GM18858 (cell line): ENCODE data around the gene IDI1.

Source experiments
- ATAC-seq: cut with Tn5 transposase; IDR thresholded peaks from one replicate; pipeline ENCODE4 v1.9.1; 2021; ENCODE audit not compliant: unreplicated experiment

Gene IDI1

DNA sequence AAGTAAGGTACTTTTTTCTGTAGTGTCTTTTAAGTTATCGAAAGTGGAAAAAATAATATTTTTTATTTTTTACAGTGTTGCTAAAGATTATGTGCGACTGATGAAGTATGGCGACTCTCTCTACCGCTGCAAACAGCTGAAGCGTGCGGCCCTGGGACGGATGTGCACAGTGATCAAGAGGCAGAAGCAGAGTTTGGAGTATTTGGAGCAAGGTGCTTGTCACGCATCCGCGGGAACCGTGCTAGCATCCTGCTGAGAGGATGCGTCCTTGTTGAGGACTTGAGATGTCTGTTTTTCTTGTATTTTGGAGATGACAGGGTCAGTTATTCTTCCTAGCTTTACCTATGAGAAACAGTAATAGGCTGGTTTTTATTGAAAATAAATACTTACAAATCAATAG lies 52.9 kb downstream of the IDI1 start:
- ATAC-seq = no peak

DNA sequence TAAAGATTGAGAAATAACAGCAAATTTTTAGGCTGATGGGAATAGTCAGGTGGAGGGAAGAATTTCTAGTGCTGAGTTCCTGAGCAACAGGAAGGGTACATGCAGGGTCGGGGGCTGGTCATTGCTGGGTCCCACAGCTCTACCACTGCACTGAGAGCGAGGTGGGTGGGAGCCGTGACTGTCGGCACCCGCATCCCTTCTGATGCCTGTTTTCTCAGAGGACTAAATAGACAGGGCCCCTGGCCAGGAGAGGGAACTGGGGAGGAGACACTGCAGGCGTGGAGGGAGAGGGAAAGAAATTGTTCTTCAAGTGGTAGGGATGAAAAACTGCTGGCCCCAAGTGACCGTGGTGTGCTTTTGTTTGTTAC lies 53.4 kb downstream of the IDI1 start:
- ATAC-seq = no peak

DNA sequence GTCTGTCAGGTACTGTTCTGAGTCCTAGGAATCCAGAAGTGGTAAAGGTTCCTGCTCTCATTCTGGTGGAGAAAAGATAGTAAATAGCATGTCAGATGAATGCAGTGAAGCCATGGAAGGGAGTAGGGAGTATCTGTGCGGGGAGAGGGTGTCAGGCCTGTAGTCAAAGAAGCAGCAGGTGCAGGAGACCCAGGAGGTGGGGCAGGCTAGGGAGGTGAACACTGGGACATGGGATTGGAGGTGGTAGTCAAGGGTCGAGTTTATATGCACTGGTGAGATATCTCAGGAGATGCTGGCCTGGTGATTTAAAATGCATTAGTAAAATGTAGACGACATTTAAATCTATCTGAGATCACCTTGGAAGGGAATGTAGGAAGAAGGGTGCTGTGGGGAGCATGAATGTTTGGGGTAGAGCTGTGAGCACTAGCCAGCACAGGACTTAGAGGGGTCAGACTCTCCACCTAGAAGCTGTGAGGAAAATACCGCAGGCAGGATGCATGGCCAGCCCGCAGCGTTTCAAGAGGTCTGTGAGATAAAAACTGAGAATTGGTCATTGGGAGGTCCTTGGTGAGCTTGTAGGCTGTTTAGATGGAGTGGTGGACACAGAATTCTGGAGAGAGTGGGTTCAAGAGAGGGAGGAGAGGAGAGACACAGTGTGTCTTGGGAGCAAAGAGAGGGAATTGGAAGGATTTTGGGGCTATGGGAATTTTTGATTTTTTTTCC lies 53.9 kb downstream of the IDI1 start:
- ATAC-seq = no peak

DNA sequence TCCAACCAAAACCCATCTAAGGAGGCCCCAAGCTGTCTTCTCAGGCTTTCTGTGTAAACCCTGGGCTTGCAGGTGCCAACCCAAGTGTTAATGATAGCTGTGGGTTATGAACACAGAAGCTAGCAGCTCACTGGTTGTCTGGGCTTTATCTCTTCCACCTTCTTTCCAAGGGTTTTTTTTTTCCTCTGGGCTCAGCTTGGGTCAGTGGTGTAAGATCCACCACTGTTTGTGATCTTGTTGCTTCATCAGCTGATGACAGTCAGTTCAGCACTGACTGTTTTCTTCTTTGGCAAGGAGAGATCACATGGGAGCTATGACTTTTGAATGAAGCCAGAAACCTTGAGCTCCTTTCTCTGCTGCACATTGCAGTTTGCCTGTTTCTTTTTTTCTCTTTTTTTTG lies 56.0 kb downstream of the IDI1 start:
- no peak for ATAC-seq

DNA sequence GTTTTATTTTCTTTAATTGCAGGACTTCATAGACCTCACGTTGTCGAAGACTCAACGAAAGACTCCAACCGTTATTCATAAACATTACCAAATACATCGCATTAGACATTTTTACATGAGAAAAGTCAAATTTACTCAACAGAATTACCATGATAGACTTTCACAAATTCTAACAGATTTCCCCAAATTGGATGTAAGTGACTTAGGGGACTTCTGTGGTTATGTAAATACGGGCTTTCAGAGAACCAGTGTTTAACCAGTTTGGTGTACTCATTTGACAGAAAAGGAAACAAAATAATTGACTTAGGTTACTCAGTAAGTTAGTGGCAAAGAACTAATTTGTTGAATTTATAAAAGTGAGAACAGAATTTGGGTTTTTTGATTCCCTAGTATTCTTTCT lies 56.5 kb downstream of the IDI1 start:
- no peak for ATAC-seq

DNA sequence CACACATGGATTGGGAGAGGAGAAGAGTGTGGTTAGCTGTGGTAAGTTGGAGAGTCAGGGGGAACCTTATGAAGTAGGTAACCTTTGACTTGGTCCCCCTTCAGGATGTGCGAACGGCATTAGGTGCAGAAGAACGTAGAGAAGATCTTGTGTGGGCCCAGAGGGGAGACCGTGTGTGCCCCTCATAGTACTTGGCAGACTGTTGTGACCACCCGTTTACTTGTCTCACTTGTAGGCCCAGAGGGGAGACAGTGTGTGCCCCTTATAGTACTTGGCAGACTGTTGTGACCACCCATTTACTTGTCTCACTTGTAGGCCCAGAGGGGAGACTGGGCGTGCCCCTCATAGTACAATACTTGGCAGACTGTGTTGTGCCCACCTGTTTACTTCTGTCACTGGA lies 58.1 kb downstream of the IDI1 start:
- no peak for ATAC-seq
